ENCODE measurements around the gene ACTR1A.
"Not testable (repeated sequence)": the region's sequence is repeated elsewhere in the genome, so short reads cannot be mapped to it uniquely, and the experiment has no call there.

ACTR1A gene

DNA sequence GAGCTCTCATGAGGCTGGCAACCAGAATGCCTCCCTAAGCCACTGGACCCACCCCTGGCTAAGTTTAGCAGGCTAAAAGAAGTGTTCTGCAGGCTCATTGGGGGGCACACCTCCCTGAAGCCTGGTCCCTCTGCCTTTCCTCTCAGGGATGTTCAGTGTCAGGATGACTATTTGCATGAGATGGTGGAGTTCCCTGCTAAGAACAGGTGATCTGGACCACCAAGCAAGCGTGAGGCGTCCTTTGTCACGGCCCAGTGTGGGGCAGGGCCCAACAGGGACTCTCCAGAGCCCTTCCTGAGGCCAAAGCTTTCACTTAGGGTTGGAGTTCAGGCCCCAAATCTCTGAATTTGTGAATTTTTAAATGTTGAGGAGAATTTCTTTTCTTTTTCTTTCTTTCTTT is 13.2 kb upstream of the ACTR1A start:
- DNase-seq (ENCODE audit: low read depth in 2 of 2): no peak

- DNase-seq (ENCODE audit: low read depth in 2 of 2): no peak
Measured at GRCh38 chr10:102514487-102515311, 12.2 kb upstream of the ACTR1A start.

- DNase-seq (ENCODE audit: low read depth in 2 of 2): no peak
Measured at GRCh38 chr10:102511583-102512274, 9.2 kb upstream of the ACTR1A start.

GRCh38 chr10:102509387-102509786 is 6.9 kb upstream of the ACTR1A start:
- no peak for DNase-seq (ENCODE audit: low read depth in 2 of 2)

GRCh38 chr10:102508506-102508905 is 6.0 kb upstream of the ACTR1A start:
- DNase-seq (ENCODE audit: low read depth in 2 of 2): no peak

DNA sequence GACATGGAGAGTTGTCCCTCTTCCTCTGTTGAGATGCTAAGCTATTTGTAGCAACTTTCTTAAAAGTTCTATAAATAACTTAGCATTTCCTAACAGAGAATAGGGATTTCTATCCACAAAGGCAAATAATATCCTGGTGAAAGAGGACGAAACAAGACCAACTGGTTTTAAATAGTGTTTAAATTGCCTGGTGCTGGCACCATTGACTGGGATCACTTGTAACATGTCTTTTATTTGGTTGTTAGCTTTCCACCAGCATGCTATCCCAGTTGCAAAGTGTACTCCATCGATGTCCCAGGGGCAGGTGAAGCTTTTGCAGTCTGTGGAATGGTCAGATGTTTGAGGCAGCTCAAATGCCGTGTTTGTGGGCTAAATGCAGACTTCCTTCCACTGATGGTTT is 5.0 kb upstream of the ACTR1A start:
- no peak for DNase-seq (ENCODE audit: low read depth in 2 of 2)

DNA sequence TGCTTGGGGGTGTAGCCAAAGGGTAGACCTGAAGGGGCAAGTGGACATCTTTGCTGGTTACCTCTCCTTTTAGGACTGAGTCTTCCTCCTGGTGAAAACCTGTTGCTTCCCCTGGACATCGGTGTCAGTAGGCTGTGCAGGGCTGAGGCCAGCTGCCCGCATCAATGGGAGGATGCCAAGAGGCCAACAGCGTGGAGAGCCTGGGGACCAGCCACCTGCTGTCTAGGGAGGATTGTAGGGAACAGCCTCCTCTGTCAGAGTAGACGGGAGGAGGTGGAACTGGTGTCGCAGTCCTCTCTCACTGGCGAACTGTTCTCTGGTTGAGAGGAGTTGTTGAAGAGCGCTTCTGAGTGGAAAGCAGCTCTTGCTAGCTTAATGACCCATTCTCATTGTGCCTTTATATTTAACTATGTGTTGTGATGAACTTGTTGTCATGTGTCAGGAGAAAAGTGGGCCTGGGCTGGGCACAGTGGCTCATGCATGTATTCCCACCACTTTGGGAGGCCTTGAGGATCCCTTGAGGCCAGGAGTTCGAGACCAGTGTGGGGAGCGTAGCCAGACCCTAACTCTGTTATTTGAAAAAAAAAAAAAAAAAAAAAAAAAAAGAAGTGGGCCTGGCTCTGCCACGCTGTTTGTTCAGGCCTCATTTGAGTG is 3.1 kb upstream of the ACTR1A start:
- no peak for DNase-seq (ENCODE audit: low read depth in 2 of 2)

DNA sequence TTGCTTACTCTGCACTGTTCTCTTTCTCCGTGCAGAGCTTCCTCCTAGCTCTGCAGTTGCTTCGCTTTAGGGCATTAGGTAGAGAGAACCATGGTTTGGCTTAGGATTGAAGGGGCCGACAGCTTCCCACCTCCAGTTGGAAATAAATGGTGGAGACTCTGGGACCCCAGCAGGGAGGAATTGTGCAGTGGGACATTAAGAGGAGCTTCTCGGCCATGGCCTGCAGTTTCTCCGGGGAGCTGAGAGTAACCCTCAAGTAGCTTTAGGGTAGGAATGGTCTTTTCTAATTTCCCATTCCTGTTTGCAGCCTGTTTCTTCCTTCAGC is 2.4 kb upstream of the ACTR1A start:
- DNase-seq (ENCODE audit: low read depth in 2 of 2): no peak

DNA sequence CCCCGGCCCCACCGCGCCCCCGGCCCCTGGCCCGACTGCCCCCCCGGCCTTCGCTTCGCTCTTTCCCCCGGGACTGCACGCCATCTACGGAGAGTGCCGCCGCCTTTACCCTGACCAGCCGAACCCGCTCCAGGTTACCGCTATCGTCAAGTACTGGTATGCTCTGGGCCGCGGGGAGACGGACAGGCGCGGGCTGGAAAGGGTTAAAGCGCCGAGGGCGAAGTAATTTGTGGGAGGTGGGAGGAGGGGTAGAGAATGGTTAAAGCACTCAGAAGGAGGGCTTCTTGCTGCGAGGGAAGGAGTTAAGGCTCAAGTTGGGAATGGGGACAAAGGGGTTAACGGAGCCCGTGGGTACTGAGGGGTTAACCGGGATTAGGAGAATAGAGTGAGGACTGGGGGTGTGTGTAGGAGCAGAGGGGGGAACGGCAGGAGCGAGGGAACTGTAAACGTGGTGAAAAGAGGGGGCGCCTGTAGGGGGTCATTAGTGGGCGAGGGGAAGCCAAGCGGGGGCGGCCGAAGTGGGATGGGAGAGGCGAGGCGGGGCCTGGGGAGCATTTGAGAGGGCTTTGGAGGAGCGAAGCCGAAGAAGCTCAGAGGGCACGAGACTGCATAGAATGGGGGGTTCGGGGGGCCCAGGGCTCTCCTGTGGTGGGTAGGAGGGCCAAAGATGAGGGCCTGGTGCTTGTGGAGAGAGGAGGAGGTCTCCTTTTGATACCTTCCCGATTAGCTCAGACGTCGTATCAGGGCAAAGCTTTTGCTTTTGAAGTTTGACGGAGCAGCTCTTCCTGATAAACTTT is 1.9 kb upstream of the ACTR1A start:
- DNase-seq (ENCODE audit: low read depth in 2 of 2): peak; percentile 16 to 22

DNA sequence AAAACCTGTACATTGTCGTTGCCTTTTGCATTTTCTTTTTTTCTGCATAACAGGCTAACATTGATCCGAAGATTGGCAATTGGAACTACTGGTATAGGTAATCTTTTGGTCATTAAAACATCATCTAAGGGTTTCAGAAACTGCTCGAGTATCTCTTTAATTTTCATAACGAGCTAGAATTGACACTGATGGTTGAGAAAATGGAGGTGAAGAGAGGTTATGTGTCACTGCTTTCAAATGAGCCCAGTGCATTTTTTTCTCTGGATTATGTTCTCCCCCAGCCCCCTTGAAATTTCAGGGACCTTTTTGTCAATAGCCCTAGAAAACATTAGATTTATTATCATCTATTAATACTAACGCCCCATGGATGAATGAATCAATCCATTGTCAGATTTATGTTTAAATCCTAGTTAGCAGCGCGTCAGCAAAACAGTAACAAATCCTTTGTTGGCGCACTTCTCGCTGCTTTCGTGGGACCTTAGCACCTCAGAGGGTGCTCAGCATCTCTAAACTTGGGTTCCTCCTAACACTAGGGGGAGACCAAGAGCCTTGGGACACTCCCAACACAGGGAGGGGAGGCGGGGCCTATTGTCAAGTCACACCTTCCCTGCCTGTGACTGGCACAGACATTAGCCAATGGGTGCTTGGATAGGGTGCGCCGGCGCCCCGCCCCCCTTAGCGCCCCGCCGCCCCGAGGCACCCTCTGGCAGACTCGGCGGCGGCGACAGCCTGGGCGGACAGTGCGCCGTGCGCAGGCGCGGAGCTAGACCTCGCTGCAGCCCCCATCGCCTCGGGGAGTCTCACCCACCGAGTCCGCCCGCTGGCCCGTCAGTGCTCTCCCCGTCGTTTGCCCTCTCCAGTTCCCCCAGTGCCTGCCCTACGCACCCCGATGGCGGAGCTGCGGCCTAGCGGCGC is 1.0 kb upstream of the ACTR1A start, which contains the start of gene SUFU:
Gene SUFU, plus strand, starts transcription at position 709 of the 915 bp plus-strand sequence. Its CDS starts 181 bp downstream, at position 890.
- DNase-seq (ENCODE audit: low read depth in 2 of 2): peak; percentile 96 to 99

DNA sequence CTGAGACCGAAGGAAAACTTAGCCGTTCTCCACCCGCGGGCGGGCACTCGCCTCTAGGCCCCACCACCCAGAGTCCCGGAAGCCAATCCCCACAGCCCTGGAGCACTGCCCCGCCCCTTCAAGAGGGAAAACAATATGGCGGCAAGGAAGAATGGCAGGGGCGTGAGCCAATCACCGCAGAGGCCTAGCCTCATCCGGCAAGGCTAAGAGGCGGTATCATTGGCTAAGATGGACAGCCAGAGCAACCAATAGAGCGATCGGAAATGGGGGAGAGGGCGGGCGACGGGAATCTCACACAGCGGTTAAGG is 529 bp downstream of the ACTR1A start:
- peak; percentile 91 to 98 for DNase-seq (ENCODE audit: low read depth in 2 of 2)

DNA sequence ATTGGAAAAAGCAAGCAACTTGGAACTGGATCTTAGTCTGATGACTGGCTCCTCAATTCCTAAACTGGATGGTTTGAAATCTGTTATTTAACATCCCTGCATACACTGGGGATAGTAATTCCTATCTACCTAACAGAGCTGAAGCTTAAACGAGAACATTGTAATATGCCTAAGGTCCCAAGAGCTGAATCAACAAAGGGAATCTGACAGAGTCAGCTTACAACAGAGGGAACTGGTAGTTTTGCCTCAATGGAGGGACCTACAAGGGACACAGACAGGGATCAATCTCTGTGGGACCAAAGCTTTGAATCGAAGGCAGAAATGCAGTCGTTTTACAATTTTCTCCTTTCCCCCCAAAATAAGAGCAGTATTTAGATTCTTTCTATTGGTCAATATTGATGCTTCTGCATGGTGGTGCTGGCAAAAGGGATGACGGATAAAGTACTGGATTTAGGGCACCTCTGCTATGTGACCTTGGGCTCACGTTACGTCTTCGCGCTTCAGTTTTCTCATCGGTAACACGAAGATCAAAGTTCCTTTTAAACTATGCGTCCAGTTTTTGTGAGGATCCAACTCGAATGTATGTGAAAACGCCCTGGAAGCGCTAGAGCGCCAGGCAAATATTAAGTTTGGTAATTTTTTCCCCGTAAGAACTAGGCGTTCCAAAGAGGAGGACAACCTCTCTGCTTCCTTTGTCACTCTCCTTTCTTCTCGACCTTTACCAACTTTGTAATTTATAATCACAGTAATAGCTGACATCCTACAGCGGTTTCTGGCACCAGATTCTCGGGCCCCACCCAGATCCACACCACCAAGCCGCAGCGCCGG is 1.1 kb downstream of the ACTR1A start:
- DNase-seq (ENCODE audit: low read depth in 2 of 2): no peak

- DNase-seq (ENCODE audit: low read depth in 2 of 2): not testable (repeated sequence)
Measured at GRCh38 chr10:102500686-102501085, 1.8 kb downstream of the ACTR1A start.

DNA sequence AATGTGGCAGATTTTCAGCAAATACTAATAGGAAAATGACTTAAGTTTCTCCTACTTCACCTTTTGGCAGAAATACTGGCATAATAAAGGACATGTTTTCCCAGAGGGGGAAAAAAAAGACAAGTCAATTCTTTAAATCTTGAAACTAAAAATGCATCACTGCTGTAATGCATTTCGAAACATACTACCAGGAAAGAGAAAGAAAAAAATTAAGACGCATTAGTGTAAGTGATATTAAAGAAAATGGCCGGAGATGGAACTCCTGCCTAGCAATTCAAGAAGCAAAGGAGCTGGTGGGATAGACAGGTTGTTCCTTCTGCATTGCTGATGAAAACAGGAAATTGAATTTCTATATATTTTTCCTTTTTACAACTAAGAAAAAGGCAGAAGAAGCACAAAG is 3.2 kb downstream of the ACTR1A start:
- no peak for DNase-seq (ENCODE audit: low read depth in 2 of 2)

- no peak for DNase-seq (ENCODE audit: low read depth in 2 of 2)
Measured at GRCh38 chr10:102497545-102497944, 5.0 kb downstream of the ACTR1A start.

- no peak for DNase-seq (ENCODE audit: low read depth in 2 of 2)
Measured at GRCh38 chr10:102493771-102494170, 8.7 kb downstream of the ACTR1A start.

DNA sequence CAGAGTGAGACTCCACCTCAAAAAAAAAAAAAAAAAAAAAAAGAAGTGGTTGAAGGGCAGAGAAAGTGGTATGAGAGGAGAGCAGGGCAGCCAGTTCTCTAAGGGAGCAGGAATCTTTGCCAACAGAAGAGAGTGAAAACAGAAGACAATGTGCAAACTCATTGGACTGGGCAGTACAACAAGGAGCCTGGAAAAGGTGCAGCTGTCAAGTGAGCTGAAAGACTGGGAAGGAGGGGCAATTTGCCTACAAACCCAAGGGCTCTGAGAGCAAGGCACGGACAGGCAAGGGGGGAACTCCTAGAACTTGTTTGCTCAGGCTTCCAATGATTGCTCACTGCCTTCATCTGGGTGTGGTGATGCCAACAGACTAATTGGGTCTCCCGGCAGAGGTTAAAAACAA is 9.5 kb downstream of the ACTR1A start:
- DNase-seq (ENCODE audit: low read depth in 2 of 2): no peak

GRCh38 chr10:102492344-102492939 is 10.1 kb downstream of the ACTR1A start:
- no peak for DNase-seq (ENCODE audit: low read depth in 2 of 2)

- DNase-seq (ENCODE audit: low read depth in 2 of 2): no peak
Measured at GRCh38 chr10:102491136-102491535, 11.4 kb downstream of the ACTR1A start.

All from stimulated activated CD4-positive, alpha-beta T cell treated with anti-CD3 and anti-CD28 coated beads, Interleukin-1b, Interleukin-23, amount 100 ng/mL, for 4 hours (primary cell).